ENCODE data around the gene SLC38A11.

Gene SLC38A11

DNA sequence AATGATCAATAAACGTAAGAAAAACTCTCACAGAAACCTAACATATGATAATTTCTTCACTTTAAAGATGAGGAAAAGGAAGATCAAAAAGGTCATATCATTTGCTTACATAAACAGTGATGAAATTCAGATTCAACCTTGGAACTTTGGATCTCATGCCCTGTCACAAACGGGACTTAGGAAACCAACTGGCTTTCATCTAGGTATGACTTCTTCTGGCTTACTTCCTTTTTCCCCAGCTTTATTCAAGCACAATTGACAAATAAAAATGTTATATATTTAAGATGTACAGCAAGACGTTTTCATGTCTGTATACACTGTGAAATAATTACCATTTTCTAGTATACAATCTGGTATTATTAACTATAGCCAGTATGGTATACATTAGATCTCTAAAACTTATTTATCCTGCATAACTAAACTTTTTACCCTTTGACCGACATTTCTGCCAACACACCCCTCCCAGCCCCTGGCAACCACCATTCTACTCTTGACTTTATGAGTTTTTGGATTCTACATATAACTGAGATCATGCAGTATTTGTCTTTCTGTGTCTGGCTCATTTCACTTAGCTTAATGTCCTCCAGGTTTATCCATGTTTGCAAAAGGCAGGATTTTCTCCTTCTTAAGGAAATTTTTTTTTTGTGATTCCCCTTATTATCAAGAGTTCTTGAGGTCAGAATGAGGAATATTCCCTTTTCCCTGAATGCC, 67.7 kb downstream of the SLC38A11 start:
- FAIRE-seq (no peak), DNase-seq (ENCODE audit: insufficient read length) (no peak)
- TF ChIP-seq TAF1 (IDR thresholded peaks at IDR 0.05; ENCODE audit: borderline replicate concordance, low read depth, low read length) (no peak), POLR2AphosphoS5 (IDR thresholded peaks at IDR 0.05; ENCODE audit: low read depth, low read length) (no peak)

DNA sequence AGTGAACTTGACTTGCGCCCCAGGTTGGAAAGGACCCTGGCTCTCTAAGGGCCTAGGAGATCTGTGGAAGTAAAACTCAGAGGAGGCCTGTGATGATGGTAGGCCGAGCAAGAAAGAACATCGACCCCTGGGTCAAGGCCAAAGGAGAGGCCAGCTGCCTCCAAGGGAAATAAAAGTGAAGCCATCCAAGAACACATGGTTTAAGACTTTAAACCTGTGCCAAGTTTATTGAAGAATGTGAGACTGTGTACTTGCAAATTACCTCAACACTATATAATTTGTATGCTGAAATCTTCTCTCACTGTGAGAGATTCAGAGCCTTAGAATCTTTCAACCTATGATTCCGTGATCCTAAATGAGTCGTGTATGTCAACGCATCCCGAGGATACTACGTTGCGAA, 73.0 kb downstream of the SLC38A11 start:
- DNase-seq (ENCODE audit: insufficient read length) = no peak
- TF ChIP-seq TAF1 (IDR thresholded peaks at IDR 0.05; ENCODE audit: borderline replicate concordance, low read depth, low read length) = no peak
- no peak for TF ChIP-seq POLR2A (IDR thresholded peaks at IDR 0.05; ENCODE audit: low read depth, low read length)
- TF ChIP-seq POLR2AphosphoS5 (IDR thresholded peaks at IDR 0.05; ENCODE audit: low read depth, low read length) = no peak
- no peak for FAIRE-seq

DNA sequence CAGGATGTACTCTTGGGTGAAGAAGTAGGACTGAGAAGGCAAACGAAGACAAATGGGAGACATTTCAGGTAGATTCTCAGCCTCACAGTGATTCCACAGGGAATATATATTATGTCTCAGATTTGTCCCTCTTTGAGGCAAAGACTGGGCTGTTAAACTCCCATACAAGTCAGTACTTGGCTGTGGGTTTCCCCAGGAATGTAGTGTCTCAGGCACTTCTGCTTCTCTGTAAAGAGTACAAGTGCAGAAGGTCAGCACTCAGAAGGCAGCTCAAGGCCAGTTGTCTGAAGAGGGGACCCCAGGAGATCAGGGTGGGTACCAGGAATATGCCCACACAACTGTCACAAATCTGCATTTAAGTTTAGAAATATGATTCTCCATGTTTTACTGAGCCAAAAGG, 73.8 kb downstream of the SLC38A11 start:
- FAIRE-seq = no peak
- no peak for TF ChIP-seq POLR2AphosphoS5 (IDR thresholded peaks at IDR 0.05; ENCODE audit: low read depth, low read length)
- TF ChIP-seq TAF1 (IDR thresholded peaks at IDR 0.05; ENCODE audit: borderline replicate concordance, low read depth, low read length) = no peak
- TF ChIP-seq POLR2A (IDR thresholded peaks at IDR 0.05; ENCODE audit: low read depth, low read length) = no peak
- DNase-seq (ENCODE audit: insufficient read length) = no peak

DNA sequence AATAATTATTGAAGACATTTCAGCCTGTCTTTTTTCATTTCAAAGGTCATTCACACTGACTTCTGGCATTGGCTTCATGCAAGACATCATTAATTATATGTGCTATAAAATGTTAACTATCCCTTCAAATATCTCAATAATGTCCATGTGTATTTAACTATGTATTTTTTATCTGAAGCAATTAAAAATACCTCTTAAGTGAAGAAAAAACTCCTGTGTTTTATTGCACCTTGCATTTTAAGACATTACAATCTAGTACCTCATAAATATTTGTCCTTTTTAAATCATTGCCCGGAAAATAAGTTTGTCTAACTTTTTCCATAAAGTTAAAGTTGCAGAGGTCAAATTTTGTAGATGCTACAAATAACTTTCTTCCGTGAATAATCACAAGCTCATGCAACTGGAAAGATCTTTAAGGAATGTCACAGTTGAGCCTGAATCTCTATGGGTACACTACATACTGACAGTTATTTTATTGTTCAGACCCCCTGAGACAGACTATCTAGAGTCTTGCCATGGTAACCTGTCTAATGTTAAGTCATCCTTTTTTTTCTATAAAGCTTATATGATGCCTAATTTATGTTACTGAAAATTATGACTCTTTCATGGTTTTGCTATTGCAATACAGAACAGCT, 75.3 kb downstream of the SLC38A11 start:
- TF ChIP-seq POLR2A (IDR thresholded peaks at IDR 0.05; ENCODE audit: low read depth, low read length) = no peak
- no peak for TF ChIP-seq POLR2AphosphoS5 (IDR thresholded peaks at IDR 0.05; ENCODE audit: low read depth, low read length)
- TF ChIP-seq TAF1 (IDR thresholded peaks at IDR 0.05; ENCODE audit: borderline replicate concordance, low read depth, low read length) = no peak
- no peak for DNase-seq (ENCODE audit: insufficient read length)
- no peak for FAIRE-seq

DNA sequence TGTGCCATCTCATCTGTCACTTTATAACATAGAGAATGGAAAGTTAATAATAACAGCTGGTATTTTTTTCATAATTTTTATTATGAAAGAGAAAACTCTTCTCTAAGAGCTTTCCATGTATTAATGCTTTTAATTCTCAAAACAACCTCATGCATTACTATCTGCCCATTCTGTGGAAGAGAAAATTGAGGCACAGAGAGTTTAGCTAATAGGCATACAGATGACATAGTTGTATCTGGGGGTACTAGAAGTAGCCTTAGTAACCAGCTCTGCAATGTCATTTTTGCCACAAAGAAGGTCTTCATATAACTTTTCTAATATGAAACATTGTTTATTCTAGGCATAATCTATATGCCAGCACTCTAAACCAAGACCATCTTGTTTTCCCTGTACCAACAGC, 77.4 kb downstream of the SLC38A11 start:
- FAIRE-seq (no peak), DNase-seq (ENCODE audit: insufficient read length) (no peak)
- TF ChIP-seq POLR2AphosphoS5 (IDR thresholded peaks at IDR 0.05; ENCODE audit: low read depth, low read length) = no peak
- TF ChIP-seq POLR2A (IDR thresholded peaks at IDR 0.05; ENCODE audit: low read depth, low read length) = no peak
- TF ChIP-seq TAF1 (IDR thresholded peaks at IDR 0.05; ENCODE audit: borderline replicate concordance, low read depth, low read length) = no peak

DNA sequence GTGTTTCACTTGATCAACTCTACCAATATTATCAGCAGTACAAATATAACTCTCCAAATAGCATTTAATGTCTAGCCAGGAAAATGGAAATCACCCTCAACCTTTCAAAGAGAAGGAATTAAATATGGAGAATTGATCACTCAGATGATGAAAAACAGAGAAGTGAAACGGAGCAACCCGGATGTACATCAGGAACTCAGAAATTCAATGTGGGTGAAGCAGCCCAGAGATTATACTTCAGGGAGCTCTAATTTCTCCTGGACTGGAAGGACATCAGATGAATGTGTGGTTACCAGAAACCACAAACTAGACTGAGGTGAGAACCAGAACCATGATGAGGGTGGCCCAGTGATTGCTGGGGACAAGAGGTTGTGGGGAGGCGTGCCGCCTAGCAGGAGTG, 78.2 kb downstream of the SLC38A11 start:
- FAIRE-seq (no peak), DNase-seq (ENCODE audit: insufficient read length) (no peak)
- no peak for TF ChIP-seq POLR2A (IDR thresholded peaks at IDR 0.05; ENCODE audit: low read depth, low read length)
- no peak for TF ChIP-seq POLR2AphosphoS5 (IDR thresholded peaks at IDR 0.05; ENCODE audit: low read depth, low read length)
- TF ChIP-seq TAF1 (IDR thresholded peaks at IDR 0.05; ENCODE audit: borderline replicate concordance, low read depth, low read length) = no peak

DNA sequence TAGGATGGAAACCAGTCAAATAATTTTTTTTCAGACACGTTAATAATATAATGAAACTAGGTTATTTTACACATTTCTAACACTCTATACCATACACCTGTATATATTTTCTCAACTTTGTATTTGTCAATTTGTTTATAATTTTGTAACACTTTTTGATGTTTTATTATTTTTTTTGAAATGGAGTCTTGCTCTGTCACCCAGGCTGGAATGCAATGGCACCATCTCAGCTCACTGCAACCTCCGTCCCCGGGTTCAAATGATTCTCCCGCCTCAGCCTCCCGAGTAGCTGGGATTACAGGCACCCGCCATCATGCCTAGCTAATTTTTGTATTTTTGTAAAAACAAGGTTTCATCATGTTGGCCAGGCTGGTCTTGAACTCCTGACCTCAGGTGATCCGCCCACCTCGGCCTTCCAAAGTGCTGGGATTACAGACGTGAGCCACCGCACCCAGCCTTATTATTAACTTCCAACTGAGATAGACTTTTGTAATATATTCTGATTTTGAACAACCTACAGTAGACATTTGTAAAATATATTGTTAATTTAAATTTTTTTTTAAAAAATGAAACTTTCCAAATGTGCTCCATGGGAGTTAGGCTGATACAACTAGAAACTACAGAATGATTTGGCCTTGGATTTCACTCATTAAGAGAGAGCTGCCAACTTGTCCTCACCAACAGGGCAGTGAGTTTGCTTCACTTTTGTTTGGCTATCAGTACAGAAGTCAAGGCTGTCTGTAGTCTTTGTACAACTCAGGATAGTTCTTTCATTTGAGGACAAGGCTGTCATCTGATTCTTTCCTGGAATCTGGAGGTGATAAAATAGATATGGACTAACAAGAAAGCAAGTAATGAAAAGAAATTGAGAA, 79.8 kb downstream of the SLC38A11 start:
- no peak for FAIRE-seq
- DNase-seq (ENCODE audit: insufficient read length) = no peak
- no peak for TF ChIP-seq POLR2A (IDR thresholded peaks at IDR 0.05; ENCODE audit: low read depth, low read length)
- no peak for TF ChIP-seq TAF1 (IDR thresholded peaks at IDR 0.05; ENCODE audit: borderline replicate concordance, low read depth, low read length)
- no peak for TF ChIP-seq POLR2AphosphoS5 (IDR thresholded peaks at IDR 0.05; ENCODE audit: low read depth, low read length)

DNA sequence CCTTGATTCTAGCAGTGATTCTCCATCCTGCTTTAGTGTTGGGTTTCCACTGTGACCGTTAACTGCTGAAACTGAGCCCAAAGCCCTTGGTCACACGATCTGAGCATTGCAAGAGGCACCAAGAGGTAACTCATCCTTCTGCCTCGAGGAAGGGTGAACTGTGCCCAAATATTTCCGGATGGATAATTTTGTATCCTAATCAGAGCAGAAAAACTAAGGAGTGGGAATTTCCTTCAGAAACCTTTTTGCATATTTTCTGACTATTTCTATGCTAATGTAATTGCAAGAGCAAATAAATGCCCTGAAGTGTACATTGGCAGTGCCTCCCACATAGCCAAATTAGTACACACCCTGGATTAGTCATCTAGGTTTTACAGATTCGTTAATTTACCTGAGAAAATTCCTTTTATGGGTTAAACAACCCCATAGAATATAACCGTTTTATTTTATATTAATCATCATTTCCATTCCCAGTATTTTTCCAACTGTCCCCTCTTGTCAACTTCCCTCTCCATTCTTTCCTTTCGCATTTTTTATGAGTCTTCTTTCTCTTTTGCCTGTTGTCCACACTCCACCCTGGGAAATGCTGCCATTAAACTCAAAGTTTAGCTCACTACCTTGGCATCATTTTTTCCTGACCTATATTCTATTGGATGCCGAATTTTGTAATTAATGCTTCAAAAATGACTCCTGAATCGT, 82.0 kb downstream of the SLC38A11 start:
- TF ChIP-seq POLR2A (IDR thresholded peaks at IDR 0.05; ENCODE audit: low read depth, low read length) (no peak), TAF1 (IDR thresholded peaks at IDR 0.05; ENCODE audit: borderline replicate concordance, low read depth, low read length) (no peak), POLR2AphosphoS5 (IDR thresholded peaks at IDR 0.05; ENCODE audit: low read depth, low read length) (no peak)
- FAIRE-seq (no peak), DNase-seq (ENCODE audit: insufficient read length) (no peak)

DNA sequence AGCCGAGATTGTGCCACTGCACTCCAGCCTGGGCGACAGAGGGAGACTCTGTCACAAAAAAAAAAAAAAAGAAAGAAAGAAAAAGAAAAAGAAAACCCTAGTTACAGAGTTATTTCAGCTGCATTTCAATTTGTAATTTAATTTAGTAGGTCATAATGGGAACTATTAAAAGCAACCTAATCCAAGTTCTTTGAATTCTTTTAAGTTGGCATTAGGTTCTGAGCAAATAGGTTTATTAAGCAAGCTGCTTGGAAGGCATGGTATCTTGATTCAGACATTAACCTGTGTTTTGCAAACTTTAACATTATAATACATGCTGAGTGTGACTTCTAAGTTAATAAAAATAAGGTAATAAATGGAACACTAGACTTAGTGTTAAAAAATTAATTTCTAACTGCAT, 83.9 kb downstream of the SLC38A11 start:
- no peak for DNase-seq (ENCODE audit: insufficient read length)
- TF ChIP-seq POLR2A (IDR thresholded peaks at IDR 0.05; ENCODE audit: low read depth, low read length) (no peak), TAF1 (IDR thresholded peaks at IDR 0.05; ENCODE audit: borderline replicate concordance, low read depth, low read length) (no peak), POLR2AphosphoS5 (IDR thresholded peaks at IDR 0.05; ENCODE audit: low read depth, low read length) (no peak)
- no peak for FAIRE-seq

DNA sequence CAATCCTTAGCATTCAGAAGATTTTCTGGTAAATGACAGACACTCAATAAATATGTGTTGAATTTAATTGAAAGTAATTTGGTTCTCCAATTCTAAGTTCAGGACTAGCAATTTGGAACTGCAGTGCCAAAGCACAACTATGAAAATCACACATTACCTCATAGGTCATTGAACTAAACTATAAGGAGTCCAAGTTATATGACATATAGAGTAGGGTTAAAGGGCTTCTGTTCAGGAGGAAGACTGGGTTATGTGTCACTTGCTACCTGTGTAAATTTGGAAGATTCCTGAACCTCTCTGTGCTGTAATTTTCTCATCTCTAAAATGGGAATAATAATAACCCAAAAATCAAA, 85.9 kb downstream of the SLC38A11 start:
- DNase-seq (ENCODE audit: insufficient read length) (no peak), FAIRE-seq (no peak)
- TF ChIP-seq POLR2AphosphoS5 (IDR thresholded peaks at IDR 0.05; ENCODE audit: low read depth, low read length) (no peak), POLR2A (IDR thresholded peaks at IDR 0.05; ENCODE audit: low read depth, low read length) (no peak), TAF1 (IDR thresholded peaks at IDR 0.05; ENCODE audit: borderline replicate concordance, low read depth, low read length) (no peak)

All from GM12892 (cell line).